ENCODE measurements around the gene CRB3. TPM values are rescaled to one million over a fixed set of nuclear protein-coding genes. Genes with fewer than 3 reads are reported as not detected.

CRB3 gene
- polyA plus RNA-seq, 2 of the 4 experiments (the other 2 are of a cell fraction), result 1.9 to 5.7 TPM

- DNase-seq (ENCODE audit: low read depth in 1 of 2, low spot score in 1 of 2), result no peak
- ChIA-PET CTCF (no interaction called here), POLR2A (no interaction called here)
- ATAC-seq, result no peak
- Histone ChIP-seq H3K4me2 (no peak overlapping the region), H3K9me3 (no peaks in the 10 kb centered on the region), H3K4me3 (no peak overlapping the region), H3K4me1 (peaks cover 4% of the 10 kb centered on the region; the same call in 1 of the 3 replicates), H3K27ac (no peak overlapping the region)
- no peak for TF ChIP-seq TFCP2L1 (CRISPR knock-in tag; IDR thresholded peaks at IDR 0.05)
- no peak for TF ChIP-seq HOXB5 (CRISPR knock-in tag; IDR thresholded peaks at IDR 0.05)
- no peak for TF ChIP-seq KDM5A (IDR thresholded peaks at IDR 0.05)
- no peak for TF ChIP-seq ATOH8 (CRISPR knock-in tag; IDR thresholded peaks at IDR 0.05; ENCODE audit: low read depth)
- no peak for TF ChIP-seq HDAC2 (IDR thresholded peaks at IDR 0.05)
- no peak for FAIRE-seq
- 71% methylated on average over 12 of the region's 14 CpGs for WGBS (ENCODE audit: missing lambda C conversion rate)
These were observed 7.0 kb downstream of the CRB3 start for GRCh38 chr19:6471076-6471475.

- no peak for TF ChIP-seq CTCF (IDR thresholded peaks at IDR 0.05)
- no peak for TF ChIP-seq USF2 (IDR thresholded peaks at IDR 0.05)
- no peak for TF ChIP-seq MAZ (IDR thresholded peaks at IDR 0.05; ENCODE audit: borderline replicate concordance, low read depth, low read length)
- TF ChIP-seq HMGXB4 (CRISPR knock-in tag; IDR thresholded peaks at IDR 0.05; ENCODE audit: borderline replicate concordance), result no peak
- TF ChIP-seq HOXA7 (CRISPR knock-in tag; IDR thresholded peaks at IDR 0.05), result no peak
- no peak for TF ChIP-seq EHF (CRISPR knock-in tag; IDR thresholded peaks at IDR 0.05)
- no peak for TF ChIP-seq RARB (CRISPR knock-in tag; IDR thresholded peaks at IDR 0.05)
- TF ChIP-seq RFX5 (IDR thresholded peaks at IDR 0.05), result no peak
- TF ChIP-seq POLR2AphosphoS2 (conservative IDR thresholded peaks at IDR 0.05; ENCODE audit: low read length), result no peak
- no peak for TF ChIP-seq HDAC2 (IDR thresholded peaks at IDR 0.05)
- no peak for TF ChIP-seq RAD21 (conservative IDR thresholded peaks at IDR 0.05 in 1 of 2, IDR thresholded peaks at IDR 0.05 in 1 of 2)
- TF ChIP-seq GATA3 (IDR thresholded peaks at IDR 0.05; ENCODE audit: borderline replicate concordance), result no peak
- TF ChIP-seq ELK1 (IDR thresholded peaks at IDR 0.05; ENCODE audit: low read depth, low read length), result no peak
- no peak for TF ChIP-seq RNF2 (IDR thresholded peaks at IDR 0.05; ENCODE audit: borderline replicate concordance, low read depth)
- no peaks in the 10 kb centered on the region for H3K9me3 ChIP-seq
- DNase-seq (ENCODE audit: low read depth in 1 of 2, low spot score in 1 of 2) (no peak), FAIRE-seq (no peak), ATAC-seq (no peak)
- peaks cover 4% of the 10 kb centered on the region; the same call in 1 of the 3 replicates for H3K4me1 ChIP-seq
- no peak overlapping the region for H3K4me2 ChIP-seq
- 0% methylated on average over 1 of the region's 4 CpGs for WGBS (ENCODE audit: missing lambda C conversion rate)
- H3K27ac ChIP-seq, result no peak overlapping the region
- H3K4me3 ChIP-seq, result no peak overlapping the region
- POLR2A ChIA-PET, result no interaction called here
- CTCF ChIA-PET, result interaction anchor here (1.0 to 1.8 kb wide), 3 partner anchors 9 to 390 kb away, joined by 3 to 5 read pairs (median 5); partner anchors contain the start of gene DENND1C
These were observed 8.6 kb downstream of the CRB3 start for GRCh38 chr19:6472713-6473112.

Measured in A549 (cell line).